IgD-negative memory B cell (primary cell): ENCODE data around the gene SOS1. TPM values are rescaled to one million over a fixed set of nuclear protein-coding genes. Genes with fewer than 3 reads are reported as not detected.

ENCODE experiments used
- H3K27ac Mint-ChIP-seq, 3 donors: one replicate each; pipeline ENCODE4 v1.8.0; 2020 to 2022; ENCODE audit warnings: mild to moderate bottlenecking in 3 of 3, mixed read lengths in 3 of 3, moderate library complexity in 1 of 3
- H3K27me3 Mint-ChIP-seq: one replicate; pipeline ENCODE4 v1.8.0; 2021; ENCODE audit warnings: mixed read lengths
- H3K36me3 Mint-ChIP-seq: one replicate; pipeline ENCODE4 v1.8.0; 2020; ENCODE audit warnings: mild to moderate bottlenecking, mixed read lengths
- H3K4me1 Mint-ChIP-seq, 3 donors: one replicate each; pipeline ENCODE4 v1.8.0; 2020 to 2022; ENCODE audit warnings: mixed read lengths in 3 of 3, mild to moderate bottlenecking in 1 of 3
- H3K4me3 Mint-ChIP-seq, 4 donors: one replicate each; pipeline ENCODE4 v1.8.0; 2020 to 2022; ENCODE audit warnings: mild to moderate bottlenecking in 4 of 4, mixed read lengths in 4 of 4, moderate library complexity in 3 of 4
- H3K9me3 Mint-ChIP-seq, 3 donors: one replicate each; pipeline ENCODE4 v1.8.0; 2020 to 2021; ENCODE audit warnings: mixed read lengths in 3 of 3, mild to moderate bottlenecking in 1 of 3
- polyA plus RNA-seq: library from polyadenylated mRNA; unstranded; fragments of 300-500 nt; fragmentation: Illumina TruSeq; gene quantifications from one replicate; pipeline ENCODE4 v1.2.3, GENCODE V29; 2021

Gene SOS1
- polyA plus RNA-seq, 1 donor from 2014 or later = 13.7 TPM

GRCh38 chr2:39099870-39100728 is 20.8 kb downstream of the SOS1 start:
- Mint-ChIP-seq H3K36me3 (peaks cover 20% of the 10 kb centered on the region), H3K4me1 (peaks cover 45 to 57% (median 54%) of the 10 kb centered on the region in 3 donors), H3K4me3 (peak overlapping the region in 1 of 4 donors; percentile 5), H3K9me3 (no peaks in the 10 kb centered on the region), H3K27me3 (no peaks in the 10 kb centered on the region), H3K27ac (peak overlapping the region in 2 of 3 donors; percentile 29 to 66)

- H3K36me3 Mint-ChIP-seq = peaks cover 17% of the 10 kb centered on the region
- no peaks in the 10 kb centered on the region for H3K27me3 Mint-ChIP-seq
- peak overlapping the region in 2 of 3 donors; percentile 29 to 66 for H3K27ac Mint-ChIP-seq
- H3K9me3 Mint-ChIP-seq = no peaks in the 10 kb centered on the region
- H3K4me1 Mint-ChIP-seq = peaks cover 49 to 60% (median 56%) of the 10 kb centered on the region in 3 donors
- peak overlapping the region in 1 of 4 donors; percentile 50 for H3K4me3 Mint-ChIP-seq
Measured at GRCh38 chr2:39099310-39099869, 21.5 kb downstream of the SOS1 start.

- Mint-ChIP-seq H3K4me1 (peaks cover 53 to 67% (median 59%) of the 10 kb centered on the region in 3 donors), H3K27ac (peak overlapping the region; percentile 10 to 26 (median 11)), H3K36me3 (peaks cover 14% of the 10 kb centered on the region), H3K9me3 (no peaks in the 10 kb centered on the region), H3K27me3 (no peaks in the 10 kb centered on the region), H3K4me3 (peak overlapping the region in 1 of 4 donors; percentile 58)
Measured at GRCh38 chr2:39095624-39096023, 25.2 kb downstream of the SOS1 start.

- Mint-ChIP-seq H3K27ac (peak overlapping the region; percentile 11 to 53 (median 25)), H3K4me3 (peak overlapping the region in 2 of 4 donors; percentile 57 to 58), H3K4me1 (peaks cover 45 to 59% (median 51%) of the 10 kb centered on the region in 3 donors)
Measured at GRCh38 chr2:39094717-39095363, 26.0 kb downstream of the SOS1 start.

GRCh38 chr2:39093218-39093898 is 27.5 kb downstream of the SOS1 start:
- H3K4me1 Mint-ChIP-seq = peaks cover 42 to 55% (median 42%) of the 10 kb centered on the region in 3 donors
- no peaks in the 10 kb centered on the region for H3K27me3 Mint-ChIP-seq
- peak overlapping the region in 2 of 3 donors; percentile 7 to 83 for H3K27ac Mint-ChIP-seq
- H3K9me3 Mint-ChIP-seq = no peaks in the 10 kb centered on the region
- peaks cover 9% of the 10 kb centered on the region for H3K36me3 Mint-ChIP-seq
- H3K4me3 Mint-ChIP-seq = peak overlapping the region in 3 of 4 donors; percentile 9 to 92 (median 21)

More at GRCh38 chr2:39094717-39095363, 26.0 kb downstream of the SOS1 start:
- Mint-ChIP-seq H3K36me3 (peaks cover 9% of the 10 kb centered on the region), H3K9me3 (no peaks in the 10 kb centered on the region), H3K27me3 (no peaks in the 10 kb centered on the region)

GRCh38 chr2:39091543-39091942 is 29.3 kb downstream of the SOS1 start:
- Mint-ChIP-seq H3K9me3 (no peaks in the 10 kb centered on the region), H3K27me3 (no peaks in the 10 kb centered on the region), H3K36me3 (peaks cover 6% of the 10 kb centered on the region), H3K4me1 (peaks cover 39 to 49% (median 41%) of the 10 kb centered on the region in 3 donors), H3K4me3 (no peak overlapping the region), H3K27ac (peak overlapping the region in 1 of 3 donors; percentile 9)

- no peak overlapping the region for H3K4me3 Mint-ChIP-seq
- H3K27ac Mint-ChIP-seq = peak overlapping the region in 1 of 3 donors; percentile 9
- H3K9me3 Mint-ChIP-seq = no peaks in the 10 kb centered on the region
- peaks cover 6% of the 10 kb centered on the region for H3K36me3 Mint-ChIP-seq
- peaks cover 37 to 49% (median 40%) of the 10 kb centered on the region in 3 donors for H3K4me1 Mint-ChIP-seq
- H3K27me3 Mint-ChIP-seq = no peaks in the 10 kb centered on the region
Measured at GRCh38 chr2:39091063-39091462, 29.8 kb downstream of the SOS1 start.

GRCh38 chr2:39080152-39080551 is 40.7 kb downstream of the SOS1 start:
- Mint-ChIP-seq H3K9me3 (no peaks in the 10 kb centered on the region), H3K4me3 (no peak overlapping the region), H3K27me3 (no peaks in the 10 kb centered on the region), H3K36me3 (peaks cover 1% of the 10 kb centered on the region), H3K4me1 (peaks cover 8 to 20% (median 19%) of the 10 kb centered on the region in 3 donors), H3K27ac (no peak overlapping the region)

- H3K27ac Mint-ChIP-seq = peak overlapping the region in 2 of 3 donors; percentile 5 to 24
- no peak overlapping the region for H3K4me3 Mint-ChIP-seq
- H3K27me3 Mint-ChIP-seq = no peaks in the 10 kb centered on the region
- H3K36me3 Mint-ChIP-seq = peaks cover 6% of the 10 kb centered on the region
- no peaks in the 10 kb centered on the region for H3K9me3 Mint-ChIP-seq
- H3K4me1 Mint-ChIP-seq = peaks cover 15 to 22% (median 17%) of the 10 kb centered on the region in 3 donors
Measured at GRCh38 chr2:39069890-39070465, 50.9 kb downstream of the SOS1 start.

- Mint-ChIP-seq H3K4me3 (no peak overlapping the region), H3K36me3 (peaks cover 6% of the 10 kb centered on the region), H3K27ac (no peak overlapping the region), H3K9me3 (no peaks in the 10 kb centered on the region), H3K4me1 (peaks cover 14 to 19% (median 15%) of the 10 kb centered on the region in 3 donors), H3K27me3 (no peaks in the 10 kb centered on the region)
Measured at GRCh38 chr2:39069136-39069515, 51.7 kb downstream of the SOS1 start.

- Mint-ChIP-seq H3K9me3 (no peaks in the 10 kb centered on the region), H3K4me1 (peaks cover 14 to 19% (median 15%) of the 10 kb centered on the region in 3 donors), H3K4me3 (no peak overlapping the region), H3K36me3 (peaks cover 6% of the 10 kb centered on the region), H3K27me3 (no peaks in the 10 kb centered on the region), H3K27ac (peak overlapping the region in 2 of 3 donors; percentile 72 to 80)
Measured at GRCh38 chr2:39068299-39069135, 52.3 kb downstream of the SOS1 start.

GRCh38 chr2:39065616-39066015 is 55.2 kb downstream of the SOS1 start:
- Mint-ChIP-seq H3K4me1 (peaks cover 11 to 15% (median 12%) of the 10 kb centered on the region in 3 donors), H3K36me3 (peaks cover 6% of the 10 kb centered on the region), H3K4me3 (no peak overlapping the region), H3K27me3 (no peaks in the 10 kb centered on the region), H3K9me3 (no peaks in the 10 kb centered on the region), H3K27ac (no peak overlapping the region)

- Mint-ChIP-seq H3K4me1 (peaks cover 4 to 7% (median 5%) of the 10 kb centered on the region in 3 donors), H3K4me3 (no peak overlapping the region), H3K36me3 (peaks cover 6% of the 10 kb centered on the region), H3K27me3 (no peaks in the 10 kb centered on the region), H3K27ac (no peak overlapping the region), H3K9me3 (no peaks in the 10 kb centered on the region)
Measured at GRCh38 chr2:39062320-39062719, 58.5 kb downstream of the SOS1 start.
